HG03439 (cell line): ENCODE results near the gene NUDT15.
"Not testable (repeated sequence)": the region's sequence is repeated elsewhere in the genome, so short reads cannot be mapped to it uniquely, and the experiment has no call there.

Source experiments
- ATAC-seq: cut with Tn5 transposase; IDR thresholded peaks from one replicate; pipeline ENCODE4 v1.9.1; 2021; ENCODE audit warnings: mild to moderate bottlenecking, moderate library complexity; ENCODE audit not compliant: unreplicated experiment

The NUDT15 gene

GRCh38 chr13:48037346-48038173 is at the start of gene NUDT15:
NUDT15 (plus strand) TSS chr13:48037726; CDS start chr13:48037747, 21 bp downstream.
- peak; percentile 95 for ATAC-seq

- no peak for ATAC-seq
Measured at GRCh38 chr13:47990427-47990826, 47.1 kb upstream of the NUDT15 start.

GRCh38 chr13:47990920-47991466 is 46.5 kb upstream of the NUDT15 start:
- no peak for ATAC-seq

GRCh38 chr13:47991859-47992258 is 45.7 kb upstream of the NUDT15 start:
- ATAC-seq: no peak

GRCh38 chr13:47997384-47997783 is 40.1 kb upstream of the NUDT15 start:
- no peak for ATAC-seq

GRCh38 chr13:47999973-48000372 is 37.6 kb upstream of the NUDT15 start:
- ATAC-seq: no peak

GRCh38 chr13:48000559-48001113 is 36.9 kb upstream of the NUDT15 start:
- ATAC-seq: peak; percentile 36

GRCh38 chr13:48001114-48001881 is 36.2 kb upstream of the NUDT15 start, which contains the start of gene SUCLA2:
SUCLA2 (minus strand) TSS chr13:48001273; CDS start chr13:48001269, 4 bp downstream.
- ATAC-seq: peak; percentile 99

- ATAC-seq: not testable (repeated sequence)
Measured at GRCh38 chr13:48001999-48002398, 35.5 kb upstream of the NUDT15 start.

GRCh38 chr13:48004201-48004600 is 33.3 kb upstream of the NUDT15 start:
- ATAC-seq: no peak

- ATAC-seq: no peak
Measured at GRCh38 chr13:48006396-48006795, 31.1 kb upstream of the NUDT15 start.

GRCh38 chr13:48009284-48009683 is 28.2 kb upstream of the NUDT15 start:
- no peak for ATAC-seq

GRCh38 chr13:48010698-48011097 is 26.8 kb upstream of the NUDT15 start:
- no peak for ATAC-seq

GRCh38 chr13:48012668-48013067 is 24.9 kb upstream of the NUDT15 start:
- ATAC-seq: no peak

GRCh38 chr13:48014359-48014758 is 23.2 kb upstream of the NUDT15 start:
- no peak for ATAC-seq

- ATAC-seq: no peak
Measured at GRCh38 chr13:48018637-48019036, 18.9 kb upstream of the NUDT15 start.

- no peak for ATAC-seq
Measured at GRCh38 chr13:48019796-48020195, 17.7 kb upstream of the NUDT15 start.

GRCh38 chr13:48028066-48028465 is 9.5 kb upstream of the NUDT15 start:
- no peak for ATAC-seq

- no peak for ATAC-seq
Measured at GRCh38 chr13:48029859-48030258, 7.7 kb upstream of the NUDT15 start.

GRCh38 chr13:48038761-48039160 is 1.2 kb downstream of the NUDT15 start:
- ATAC-seq: no peak

GRCh38 chr13:48040049-48040448 is 2.5 kb downstream of the NUDT15 start:
- no peak for ATAC-seq
